ENCODE measurements around the gene RPS6KB1. TPM values are rescaled to one million over a fixed set of nuclear protein-coding genes. Genes with fewer than 3 reads are reported as not detected.
A peak's percentile ranks its signal among the peaks of the same experiment; 100 is the strongest.
"Not testable (repeated sequence)": the region's sequence is repeated elsewhere in the genome, so short reads cannot be mapped to it uniquely, and the experiment has no call there.

Gene RPS6KB1
- total and polyA plus RNA-seq, 10 of the 15 experiments (the other 5 are each of a cell fraction or from before 2014, with no cell fraction given), result 6.6 to 33.2 (median 26.0) TPM

GRCh38 chr17:59973483-59973882, 80.6 kb downstream of the RPS6KB1 start:
- H4K20me1 ChIP-seq (ENCODE audit: control insufficient read depth, insufficient read depth); BruUV-seq (replicated peaks); H3K4me2 ChIP-seq (ENCODE audit: control insufficient read depth, insufficient read depth); POLR2A ChIA-PET; H3K36me3 ChIP-seq (ENCODE audit: control insufficient read depth in 2 of 2, insufficient read depth in 2 of 2, low read length in 1 of 2); ATAC-seq; in situ Hi-C loops (cut with MboI); H3K79me2 ChIP-seq (ENCODE audit: control insufficient read depth, insufficient read depth, low read length); H2AFZ ChIP-seq (ENCODE audit: control insufficient read depth, low read depth, low read length); H3K27ac ChIP-seq (ENCODE audit: control insufficient read depth, insufficient read depth); H3K9me3 ChIP-seq (replicated peaks; ENCODE audit: control insufficient read depth, insufficient read depth, low read length); DNase-seq (ENCODE audit: low read depth, low spot score); FAIRE-seq; intact Hi-C loops (cut with micrococcal nuclease; ENCODE audit: unreplicated experiment); H3K27me3 ChIP-seq (replicated peaks in 1 of 2; ENCODE audit: control insufficient read depth in 2 of 2, insufficient read depth in 2 of 2, low read length in 1 of 2); H3K4me3 ChIP-seq; H3K4me1 ChIP-seq (ENCODE audit: control insufficient read depth, insufficient read depth, low read length); H3K9ac ChIP-seq (ENCODE audit: control insufficient read depth, insufficient read depth, low read length); RAD21 ChIA-PET (ENCODE audit: unreplicated experiment): not testable (repeated sequence)
- CTCF ChIA-PET, result interaction anchor here (0.7 to 1.3 kb wide), 2 partner anchors 63 to 227 kb away, joined by 3 read pairs; no protein-coding TSS in a partner anchor
- TF ChIP-seq ETV6 (conservative IDR thresholded peaks at IDR 0.05 in 1 of 2, IDR thresholded peaks at IDR 0.05 in 1 of 2; ENCODE audit: borderline replicate concordance in 1 of 2, low read depth in 1 of 2), result peak in 1 of 2 experiments; percentile 59; a peak in 1 of 4 replicates
- 42% methylated on average over 8 of the region's 8 CpGs for WGBS (ENCODE audit: insufficient coverage, insufficient replicate concordance, low lambda C conversion rate, missing lambda C conversion rate)
- SMC1A ChIA-PET (ENCODE audit: uncharacterized antibody, unreplicated experiment), result interaction anchor here (0.8 kb wide), 1 partner anchor 227 kb away, joined by 3 read pairs; no protein-coding TSS in a partner anchor

GRCh38 chr17:59975166-59975565, 82.2 kb downstream of the RPS6KB1 start:
- ATAC-seq; H3K4me1 ChIP-seq (ENCODE audit: control insufficient read depth, insufficient read depth, low read length); BruUV-seq (replicated peaks); H3K27ac ChIP-seq (ENCODE audit: control insufficient read depth, insufficient read depth); H4K20me1 ChIP-seq (ENCODE audit: control insufficient read depth, insufficient read depth); FAIRE-seq; H3K4me3 ChIP-seq; DNase-seq (ENCODE audit: low read depth, low spot score); H3K9ac ChIP-seq (ENCODE audit: control insufficient read depth, insufficient read depth, low read length); H3K36me3 ChIP-seq (ENCODE audit: control insufficient read depth in 2 of 2, insufficient read depth in 2 of 2, low read length in 1 of 2); SMC1A ChIA-PET (ENCODE audit: uncharacterized antibody, unreplicated experiment); H3K4me2 ChIP-seq (ENCODE audit: control insufficient read depth, insufficient read depth); CTCF ChIA-PET; H3K9me3 ChIP-seq (replicated peaks; ENCODE audit: control insufficient read depth, insufficient read depth, low read length); H3K79me2 ChIP-seq (ENCODE audit: control insufficient read depth, insufficient read depth, low read length); in situ Hi-C loops (cut with MboI); H2AFZ ChIP-seq (ENCODE audit: control insufficient read depth, low read depth, low read length); intact Hi-C loops (cut with micrococcal nuclease; ENCODE audit: unreplicated experiment); POLR2A ChIA-PET; H3K27me3 ChIP-seq (replicated peaks in 1 of 2; ENCODE audit: control insufficient read depth in 2 of 2, insufficient read depth in 2 of 2, low read length in 1 of 2): not testable (repeated sequence)
- RAD21 ChIA-PET (ENCODE audit: unreplicated experiment), result interaction anchor here (0.7 kb wide), 1 partner anchor 280 kb away, joined by 3 read pairs; no protein-coding TSS in a partner anchor
- WGBS (ENCODE audit: insufficient coverage, insufficient replicate concordance, low lambda C conversion rate, missing lambda C conversion rate), result 15% methylated on average over 6 of the region's 6 CpGs

GRCh38 chr17:59996608-59997007, 103.7 kb downstream of the RPS6KB1 start:
- in situ Hi-C loops (cut with MboI); H4K20me1 ChIP-seq (ENCODE audit: control insufficient read depth, insufficient read depth); SMC1A ChIA-PET (ENCODE audit: uncharacterized antibody, unreplicated experiment); H3K4me1 ChIP-seq (ENCODE audit: control insufficient read depth, insufficient read depth, low read length); H3K36me3 ChIP-seq (ENCODE audit: control insufficient read depth in 2 of 2, insufficient read depth in 2 of 2, low read length in 1 of 2); H2AFZ ChIP-seq (ENCODE audit: control insufficient read depth, low read depth, low read length); H3K27ac ChIP-seq (ENCODE audit: control insufficient read depth, insufficient read depth); intact Hi-C loops (cut with micrococcal nuclease; ENCODE audit: unreplicated experiment); H3K9me3 ChIP-seq (replicated peaks; ENCODE audit: control insufficient read depth, insufficient read depth, low read length); RAD21 ChIA-PET (ENCODE audit: unreplicated experiment); BruUV-seq (replicated peaks); CTCF ChIA-PET; H3K4me2 ChIP-seq (ENCODE audit: control insufficient read depth, insufficient read depth); POLR2A ChIA-PET; DNase-seq (ENCODE audit: low read depth, low spot score); H3K9ac ChIP-seq (ENCODE audit: control insufficient read depth, insufficient read depth, low read length); H3K79me2 ChIP-seq (ENCODE audit: control insufficient read depth, insufficient read depth, low read length); H3K4me3 ChIP-seq; H3K27me3 ChIP-seq (replicated peaks in 1 of 2; ENCODE audit: control insufficient read depth in 2 of 2, insufficient read depth in 2 of 2, low read length in 1 of 2); FAIRE-seq; ATAC-seq: not testable (repeated sequence)
- 14% methylated on average over 2 of the region's 3 CpGs for WGBS (ENCODE audit: insufficient coverage, insufficient replicate concordance, low lambda C conversion rate, missing lambda C conversion rate)

Data from GM12878 (cell line).